Epithelial cell of esophagus (primary cell): ENCODE data around the gene PSMD12.
A peak's percentile ranks its signal among the peaks of the same experiment; 100 is the strongest.

ENCODE experiments used
- DNase-seq: peaks from one replicate; pipeline ENCODE4 v3.0.0; 2010; ENCODE audit warnings: low read depth
- H3K4me3 ChIP-seq: 2 replicates; pipeline ENCODE4 v1.5.1; 2011; ENCODE audit warnings: mild to moderate bottlenecking, low read length, control low read depth
- CTCF ChIP-seq: IDR thresholded peaks from 2 replicates; pipeline ENCODE4 v1.5.1; 2011; ENCODE audit warnings: low read depth, mild to moderate bottlenecking, low read length, control low read depth, inconsistent platforms; ENCODE audit not compliant: insufficient read depth; ENCODE audit errors: missing control alignments

PSMD12 gene

GRCh38 chr17:67400193-67400592 lies 33.8 kb upstream of the PSMD12 start:
- H3K4me3 ChIP-seq, result no peak overlapping the region
- no peak for DNase-seq
- no peak for TF ChIP-seq CTCF

- H3K4me3 ChIP-seq, result no peak overlapping the region
- no peak for TF ChIP-seq CTCF
These were observed 33.3 kb upstream of the PSMD12 start for GRCh38 chr17:67399676-67400075.

GRCh38 chr17:67393809-67394397 lies 27.5 kb upstream of the PSMD12 start:
- H3K4me3 ChIP-seq, result no peak overlapping the region
- no peak for DNase-seq
- no peak for TF ChIP-seq CTCF

More at GRCh38 chr17:67399676-67400075, 33.3 kb upstream of the PSMD12 start:
- no peak for DNase-seq

GRCh38 chr17:67392111-67392510 lies 25.7 kb upstream of the PSMD12 start:
- DNase-seq, result no peak
- no peak overlapping the region for H3K4me3 ChIP-seq
- TF ChIP-seq CTCF, result no peak

GRCh38 chr17:67390646-67391361 lies 24.4 kb upstream of the PSMD12 start:
- no peak overlapping the region for H3K4me3 ChIP-seq
- no peak for TF ChIP-seq CTCF
- DNase-seq, result peak; percentile 82

GRCh38 chr17:67390006-67390645 lies 23.7 kb upstream of the PSMD12 start:
- TF ChIP-seq CTCF, result no peak
- no peak for DNase-seq
- no peak overlapping the region for H3K4me3 ChIP-seq
